SK-N-SH (cell line): ENCODE measurements around the gene CLDN9. TPM values are rescaled to one million over a fixed set of nuclear protein-coding genes. Genes with fewer than 3 reads are reported as not detected.

ENCODE experiments used
- CTCF ChIA-PET: fragments of 300-600, 350-600 bp; formaldehyde crosslinking; extraction: SDS; loops from one replicate; lab custom pipeline; 2021; lab: Yijun Ruan, JAX
- POLR2A ChIA-PET: fragments of 350-600 bp; sonication (Branson Sonifier 250); formaldehyde crosslinking; extraction: SDS; loops from one replicate; lab custom pipeline; 2020; ENCODE audit warnings: antibody characterized with exemption, inconsistent platforms; lab: Yijun Ruan, JAX
- DNase-seq: peaks from one replicate; pipeline ENCODE4 v3.0.0; 2012
- H2AFZ ChIP-seq: fragments of 200-600 bp; sonication (generic); 2 replicates; pipeline ENCODE4 v1.8.1; 2016; ENCODE audit warnings: antibody characterized with exemption, mild to moderate bottlenecking, low read depth
- H3F3A ChIP-seq: fragments of 200-600 bp; sonication (generic); replicated peaks from 2 replicates; pipeline ENCODE3; 2016; ENCODE audit warnings: antibody characterized with exemption, mild to moderate bottlenecking; ENCODE audit not compliant: insufficient read depth
- H3K27ac ChIP-seq, 2 experiments: fragments of 200-500 bp in 1 of 2; fragments of 200-600 bp in 1 of 2; sonication (Bioruptor generic) in 1 of 2; sonication (generic), shearing (Covaris generic) in 1 of 2; 2 replicates each; pipeline versions ENCODE4 v1.5.1 to v1.6.1; 2014 to 2016; ENCODE audit warnings: low read depth in 2 of 2, inconsistent platforms in 1 of 2, low read length in 1 of 2, mild to moderate bottlenecking in 1 of 2, mixed read lengths in 1 of 2
- H3K27me3 ChIP-seq: fragments of 200-600 bp; sonication (generic), shearing (Covaris generic); 2 replicates; pipeline ENCODE4 v1.6.1; 2016; ENCODE audit warnings: mixed run types; ENCODE audit not compliant: insufficient read depth
- H3K36me3 ChIP-seq, 2 experiments: fragments of 200-500 bp in 1 of 2; fragments of 200-600 bp in 1 of 2; sonication (Bioruptor generic) in 1 of 2; sonication (generic) in 1 of 2; replicated peaks in 1 of 2; 2 replicates each; pipeline versions ENCODE3 to v1.5.1; 2014 to 2016; ENCODE audit warnings: low read length in 1 of 2, mild to moderate bottlenecking in 1 of 2; ENCODE audit not compliant: insufficient read depth in 2 of 2, control insufficient read depth in 1 of 2
- H3K4me1 ChIP-seq, 2 experiments: fragments of 200-500 bp in 1 of 2; fragments of 200-600 bp in 1 of 2; sonication (Bioruptor generic) in 1 of 2; sonication (generic), shearing (Covaris generic) in 1 of 2; 2 replicates each; pipeline versions ENCODE4 v1.5.1 to v1.6.1; 2014 to 2016; ENCODE audit warnings: low read depth in 1 of 2, low read length in 1 of 2, mixed run types in 1 of 2; ENCODE audit not compliant: insufficient read depth in 2 of 2, control insufficient read depth in 1 of 2
- H3K4me2 ChIP-seq: fragments of 200-600 bp; sonication (generic), shearing (Covaris generic); 2 replicates; pipeline ENCODE4 v1.6.1; 2017; ENCODE audit warnings: mixed run types
- H3K4me3 ChIP-seq, 2 experiments: fragments of 200-500 bp in 1 of 2; fragments of 200-600 bp in 1 of 2; sonication (Bioruptor generic) in 1 of 2; sonication (generic), shearing (Covaris generic) in 1 of 2; 2 replicates each; pipeline versions ENCODE4 v1.5.1 to v1.8.1; 2014 to 2016; ENCODE audit warnings: low read depth in 2 of 2, inconsistent platforms in 1 of 2, low read length in 1 of 2, mild to moderate bottlenecking in 1 of 2, mixed read lengths in 1 of 2, moderate library complexity in 1 of 2
- H3K79me2 ChIP-seq: fragments of 200-600 bp; sonication (generic); 2 replicates; pipeline ENCODE4 v1.8.1; 2017; ENCODE audit warnings: mild to moderate bottlenecking; ENCODE audit not compliant: insufficient read depth
- H3K9ac ChIP-seq: fragments of 200-600 bp; sonication (generic); 2 replicates; pipeline ENCODE4 v1.6.1; 2017; ENCODE audit warnings: mixed run types
- H3K9me2 ChIP-seq: fragments of 200-600 bp; sonication (generic); 2 replicates; pipeline ENCODE4 v1.6.1; 2017; ENCODE audit warnings: mixed run types
- H3K9me3 ChIP-seq: fragments of 200-600 bp; sonication (generic); 2 replicates; pipeline ENCODE4 v1.6.1; 2017; ENCODE audit warnings: mixed run types, mild to moderate bottlenecking, moderate library complexity
- H4K20me1 ChIP-seq: fragments of 200-600 bp; sonication (generic); 2 replicates; pipeline ENCODE4 v1.6.1; 2017; ENCODE audit warnings: mild to moderate bottlenecking, mixed run types; ENCODE audit not compliant: insufficient read depth
- ELF1 ChIP-seq: IDR thresholded peaks from 2 replicates; pipeline ENCODE4 v1.4.0; 2012
- EZH2phosphoT487 ChIP-seq: fragments of 200-600 bp; sonication (generic); IDR thresholded peaks from 2 replicates; pipeline ENCODE4 v1.6.1; 2017; ENCODE audit warnings: low read depth, mixed run types, mild to moderate bottlenecking, antibody characterized with exemption, moderate library complexity, borderline replicate concordance
- FOXM1 ChIP-seq: IDR thresholded peaks from 2 replicates; pipeline ENCODE4 v1.4.0; 2012; ENCODE audit warnings: low read depth, mild to moderate bottlenecking
- NFIC ChIP-seq: IDR thresholded peaks from 2 replicates; pipeline ENCODE4 v1.4.0; 2012; ENCODE audit warnings: borderline replicate concordance
- POLR2AphosphoS5 ChIP-seq: IDR thresholded peaks from 2 replicates; pipeline ENCODE4 v1.6.1; 2012; ENCODE audit warnings: low read depth, low read length
- RFX5 ChIP-seq: IDR thresholded peaks from 2 replicates; pipeline ENCODE4 v1.6.1; 2012; ENCODE audit warnings: mild to moderate bottlenecking, improper control_type of control experiment, low read length
- SIN3A ChIP-seq: IDR thresholded peaks from 2 replicates; pipeline ENCODE4 v1.6.1; 2012; ENCODE audit warnings: low read depth, mild to moderate bottlenecking, low read length, moderate library complexity, borderline replicate concordance
- SMC3 ChIP-seq: IDR thresholded peaks from 2 replicates; pipeline ENCODE4 v1.6.1; 2012; ENCODE audit warnings: low read depth, low read length, improper control_type of control experiment
- TCF12 ChIP-seq: IDR thresholded peaks from 2 replicates; pipeline ENCODE4 v1.4.0; 2012
- TEAD4 ChIP-seq: IDR thresholded peaks from 2 replicates; pipeline ENCODE4 v1.4.0; 2012; ENCODE audit warnings: mild to moderate bottlenecking, borderline replicate concordance; ENCODE audit not compliant: insufficient read depth
- YY1 ChIP-seq: IDR thresholded peaks from 2 replicates; pipeline ENCODE4 v1.4.0; 2012; ENCODE audit warnings: low read depth, mild to moderate bottlenecking
- WGBS: methylation state at CpG from one replicate; pipeline ENCODE4 v1.1.6; 2017; ENCODE audit warnings: low lambda C conversion rate; 5-methylcytosine and 5-hydroxymethylcytosine counted together
- polyA plus RNA-seq, 3 experiments: library from polyadenylated mRNA; depleted of rRNA; stranded (reverse); fragments of >200 nt; gene quantifications; 2 replicates each; pipeline ENCODE4 v1.2.3, GENCODE V29; 2012
- TF ChIP-seq, protein P1 (sequence below): IDR thresholded peaks from 2 replicates; pipeline ENCODE4; 2012
- TF ChIP-seq, protein P2 (sequence below): fragments of 150-350 bp; IDR thresholded peaks from 2 replicates; pipeline ENCODE4 v1.6.1; 2016; ENCODE audit warnings: mild to moderate bottlenecking, low read depth, low read length
- TF ChIP-seq, protein P3 (sequence below): IDR thresholded peaks from 2 replicates; pipeline ENCODE4 v1.4.0; 2012; ENCODE audit warnings: low read depth, borderline replicate concordance

The CLDN9 gene
- polyA plus RNA-seq, 1 of the 3 experiments (the other 2 are of a cell fraction): 0.08 TPM

DNA sequence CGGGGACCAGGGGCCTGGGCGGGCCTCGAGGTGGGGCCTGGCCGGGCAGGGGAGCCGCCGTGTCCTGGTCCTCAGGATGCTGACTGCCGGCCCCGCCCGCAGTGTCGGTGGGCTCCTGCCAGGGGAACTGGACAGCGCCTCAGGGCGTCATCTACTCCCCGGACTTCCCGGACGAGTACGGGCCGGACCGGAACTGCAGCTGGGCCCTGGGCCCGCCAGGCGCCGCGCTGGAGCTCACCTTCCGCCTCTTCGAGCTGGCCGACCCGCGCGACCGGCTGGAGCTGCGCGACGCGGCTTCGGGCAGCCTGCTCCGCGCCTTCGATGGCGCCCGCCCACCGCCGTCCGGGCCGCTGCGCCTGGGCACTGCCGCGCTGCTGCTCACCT lies 45.9 kb upstream of the CLDN9 start:
- peaks cover 15% of the 10 kb centered on the region for H4K20me1 ChIP-seq
- H3K4me2 ChIP-seq: no peak overlapping the region
- no peak overlapping the region for H2AFZ ChIP-seq
- peaks cover 9% of the 10 kb centered on the region for H3F3A ChIP-seq
- no peak for DNase-seq
- H3K79me2 ChIP-seq: no peaks in the 10 kb centered on the region; the same call in 1 of the 2 replicates
- H3K9me3 ChIP-seq: no peaks in the 10 kb centered on the region
- H3K9me2 ChIP-seq: no peaks in the 10 kb centered on the region
- TF ChIP-seq EZH2phosphoT487 (no peak), SMC3 (no peak), RFX5 (no peak), TCF12 (no peak), SIN3A (no peak), TEAD4 (no peak), YY1 (no peak), ELF1 (no peak)
- TF ChIP-seq, protein P1, sequence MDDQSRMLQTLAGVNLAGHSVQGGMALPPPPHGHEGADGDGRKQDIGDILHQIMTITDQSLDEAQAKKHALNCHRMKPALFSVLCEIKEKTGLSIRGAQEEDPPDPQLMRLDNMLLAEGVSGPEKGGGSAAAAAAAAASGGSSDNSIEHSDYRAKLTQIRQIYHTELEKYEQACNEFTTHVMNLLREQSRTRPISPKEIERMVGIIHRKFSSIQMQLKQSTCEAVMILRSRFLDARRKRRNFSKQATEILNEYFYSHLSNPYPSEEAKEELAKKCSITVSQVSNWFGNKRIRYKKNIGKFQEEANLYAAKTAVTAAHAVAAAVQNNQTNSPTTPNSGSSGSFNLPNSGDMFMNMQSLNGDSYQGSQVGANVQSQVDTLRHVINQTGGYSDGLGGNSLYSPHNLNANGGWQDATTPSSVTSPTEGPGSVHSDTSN: no peak
- no peak overlapping the region for H3K27ac ChIP-seq
- H3K4me3 ChIP-seq: no peak overlapping the region
- WGBS: 96% methylated on average over 36 of the region's 46 CpGs
- no peaks in the 10 kb centered on the region for H3K27me3 ChIP-seq
- peaks cover 0 to 36% of the 10 kb centered on the region in 2 experiments; a peak in 1 of 4 replicates for H3K4me1 ChIP-seq
- POLR2A ChIA-PET: no interaction called here
- no peak overlapping the region for H3K9ac ChIP-seq
- CTCF ChIA-PET: interaction anchor here (0.7 to 1.0 kb wide), 3 partner anchors 18 to 53 kb away, joined by 3 read pairs; partner anchors contain the start of gene TNFRSF12A
- H3K36me3 ChIP-seq: no peaks in the 10 kb centered on the region

DNA sequence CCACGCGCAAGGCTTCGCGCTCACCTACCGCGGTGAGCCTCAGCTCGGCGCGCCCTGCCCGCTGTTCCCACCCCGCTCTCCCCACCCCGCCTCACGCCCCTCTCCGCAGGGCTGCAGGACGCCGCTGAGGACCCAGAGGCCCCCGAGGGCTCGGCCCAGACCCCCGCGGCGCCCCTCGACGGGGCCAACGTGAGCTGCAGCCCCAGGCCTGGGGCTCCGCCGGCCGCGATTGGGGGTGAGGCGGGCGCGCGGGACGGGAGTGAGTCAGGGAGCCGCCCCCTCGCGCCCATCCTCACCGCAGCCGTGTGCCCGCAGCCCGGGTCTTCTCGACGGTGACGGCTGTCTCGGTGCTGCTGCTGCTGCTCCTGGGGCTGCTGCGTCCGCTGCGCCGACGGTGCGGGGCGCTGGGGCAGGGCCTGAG lies 45.5 kb upstream of the CLDN9 start:
- CTCF ChIA-PET: interaction anchor here (0.7 to 1.7 kb wide), 3 partner anchors 17 to 64 kb away, joined by 3 to 6 read pairs (median 3); partner anchors contain the start of gene TNFRSF12A
- H2AFZ ChIP-seq: no peak overlapping the region
- H3K4me1 ChIP-seq: peaks cover 0 to 40% of the 10 kb centered on the region in 2 experiments; a peak in 1 of 4 replicates
- no peaks in the 10 kb centered on the region for H3K27me3 ChIP-seq
- H3K9me3 ChIP-seq: no peaks in the 10 kb centered on the region
- no peak overlapping the region for H3K27ac ChIP-seq
- no peak overlapping the region for H3K4me3 ChIP-seq
- WGBS: 98% methylated on average over 27 of the region's 51 CpGs
- POLR2A ChIA-PET: no interaction called here
- DNase-seq: no peak
- H3F3A ChIP-seq: peaks cover 4% of the 10 kb centered on the region
- H3K9ac ChIP-seq: no peak overlapping the region
- no peak for TF ChIP-seq NFIC
- TF ChIP-seq POLR2AphosphoS5: no peak
- TF ChIP-seq, protein P2, sequence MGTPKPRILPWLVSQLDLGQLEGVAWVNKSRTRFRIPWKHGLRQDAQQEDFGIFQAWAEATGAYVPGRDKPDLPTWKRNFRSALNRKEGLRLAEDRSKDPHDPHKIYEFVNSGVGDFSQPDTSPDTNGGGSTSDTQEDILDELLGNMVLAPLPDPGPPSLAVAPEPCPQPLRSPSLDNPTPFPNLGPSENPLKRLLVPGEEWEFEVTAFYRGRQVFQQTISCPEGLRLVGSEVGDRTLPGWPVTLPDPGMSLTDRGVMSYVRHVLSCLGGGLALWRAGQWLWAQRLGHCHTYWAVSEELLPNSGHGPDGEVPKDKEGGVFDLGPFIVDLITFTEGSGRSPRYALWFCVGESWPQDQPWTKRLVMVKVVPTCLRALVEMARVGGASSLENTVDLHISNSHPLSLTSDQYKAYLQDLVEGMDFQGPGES: no peak
- TF ChIP-seq, protein P3, sequence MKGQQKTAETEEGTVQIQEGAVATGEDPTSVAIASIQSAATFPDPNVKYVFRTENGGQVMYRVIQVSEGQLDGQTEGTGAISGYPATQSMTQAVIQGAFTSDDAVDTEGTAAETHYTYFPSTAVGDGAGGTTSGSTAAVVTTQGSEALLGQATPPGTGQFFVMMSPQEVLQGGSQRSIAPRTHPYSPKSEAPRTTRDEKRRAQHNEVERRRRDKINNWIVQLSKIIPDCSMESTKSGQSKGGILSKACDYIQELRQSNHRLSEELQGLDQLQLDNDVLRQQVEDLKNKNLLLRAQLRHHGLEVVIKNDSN: no peak
- no peak for TF ChIP-seq FOXM1
- H3K79me2 ChIP-seq: no peaks in the 10 kb centered on the region; the same call in 1 of the 2 replicates
- H3K36me3 ChIP-seq: no peaks in the 10 kb centered on the region
- H3K9me2 ChIP-seq: no peaks in the 10 kb centered on the region
- H3K4me2 ChIP-seq: no peak overlapping the region
- peaks cover 18% of the 10 kb centered on the region; the same call in 1 of the 2 replicates for H4K20me1 ChIP-seq
